Hepatocyte (in vitro differentiated cells): ENCODE measurements around the gene SOAT2.

Experiments
- EZH2 ChIP-seq: fragments of 200-600 bp; sonication (generic); IDR thresholded peaks from 2 replicates; pipeline ENCODE4 v1.6.1; 2016; ENCODE audit warnings: antibody characterized with exemption, mild to moderate bottlenecking, borderline replicate concordance
- EZH2phosphoT487 ChIP-seq: fragments of 200-600 bp; sonication (generic); IDR thresholded peaks from one replicate; pipeline ENCODE4 v1.6.1; 2018; ENCODE audit warnings: antibody characterized with exemption, mild to moderate bottlenecking, low read depth, moderate library complexity; ENCODE audit not compliant: unreplicated experiment, severe bottlenecking
- TF ChIP-seq, protein P1 (sequence below): fragments of 200-600 bp; sonication (generic); IDR thresholded peaks from 2 replicates; pipeline ENCODE4 v1.5.1; 2016; ENCODE audit warnings: antibody characterized with exemption, mild to moderate bottlenecking; ENCODE audit not compliant: poor library complexity

DNA sequence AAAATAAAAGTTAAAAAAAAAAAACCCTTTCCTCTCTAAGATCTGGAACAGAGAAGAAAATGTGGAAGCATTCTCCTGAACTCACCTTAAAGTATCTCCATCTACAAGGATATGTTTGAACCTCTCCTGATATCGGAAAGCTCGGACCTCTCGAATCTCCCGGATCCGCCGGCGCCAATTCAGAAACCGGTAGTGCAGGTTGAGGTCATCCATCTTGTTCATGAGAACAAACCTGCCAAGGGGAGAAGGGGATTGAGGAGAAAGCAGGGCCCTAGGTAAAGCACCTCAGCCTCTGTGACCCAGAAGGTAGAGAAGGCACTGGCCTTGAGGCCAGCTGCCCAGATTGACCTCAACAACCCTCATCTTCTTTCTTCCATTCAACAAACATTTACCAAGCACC, 26.3 kb upstream of the SOAT2 start:
- TF ChIP-seq, protein P1, sequence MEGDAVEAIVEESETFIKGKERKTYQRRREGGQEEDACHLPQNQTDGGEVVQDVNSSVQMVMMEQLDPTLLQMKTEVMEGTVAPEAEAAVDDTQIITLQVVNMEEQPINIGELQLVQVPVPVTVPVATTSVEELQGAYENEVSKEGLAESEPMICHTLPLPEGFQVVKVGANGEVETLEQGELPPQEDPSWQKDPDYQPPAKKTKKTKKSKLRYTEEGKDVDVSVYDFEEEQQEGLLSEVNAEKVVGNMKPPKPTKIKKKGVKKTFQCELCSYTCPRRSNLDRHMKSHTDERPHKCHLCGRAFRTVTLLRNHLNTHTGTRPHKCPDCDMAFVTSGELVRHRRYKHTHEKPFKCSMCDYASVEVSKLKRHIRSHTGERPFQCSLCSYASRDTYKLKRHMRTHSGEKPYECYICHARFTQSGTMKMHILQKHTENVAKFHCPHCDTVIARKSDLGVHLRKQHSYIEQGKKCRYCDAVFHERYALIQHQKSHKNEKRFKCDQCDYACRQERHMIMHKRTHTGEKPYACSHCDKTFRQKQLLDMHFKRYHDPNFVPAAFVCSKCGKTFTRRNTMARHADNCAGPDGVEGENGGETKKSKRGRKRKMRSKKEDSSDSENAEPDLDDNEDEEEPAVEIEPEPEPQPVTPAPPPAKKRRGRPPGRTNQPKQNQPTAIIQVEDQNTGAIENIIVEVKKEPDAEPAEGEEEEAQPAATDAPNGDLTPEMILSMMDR: no peak
- TF ChIP-seq EZH2phosphoT487 (no peak), EZH2 (no peak)
